ENCODE results near the gene FUT2.
"Not testable (repeated sequence)": the region's sequence is repeated elsewhere in the genome, so short reads cannot be mapped to it uniquely, and the experiment has no call there.

FUT2 gene

GRCh38 chr19:48696353-48697010 is 711 bp downstream of the FUT2 start:
- DNase-seq (ENCODE audit: insufficient read length, low spot score): no peak
- FAIRE-seq: no peak

- no peak for DNase-seq (ENCODE audit: insufficient read length, low spot score)
- no peak for FAIRE-seq
Observed at GRCh38 chr19:48698046-48698445, 2.3 kb downstream of the FUT2 start.

GRCh38 chr19:48702701-48703100 is 6.9 kb downstream of the FUT2 start:
- FAIRE-seq (no peak), DNase-seq (ENCODE audit: insufficient read length, low spot score) (no peak)

GRCh38 chr19:48703316-48703715 is 7.5 kb downstream of the FUT2 start:
- no peak for FAIRE-seq
- DNase-seq (ENCODE audit: insufficient read length, low spot score): no peak

GRCh38 chr19:48705431-48705830 is 9.7 kb downstream of the FUT2 start:
- FAIRE-seq (no peak), DNase-seq (ENCODE audit: insufficient read length, low spot score) (no peak)

- FAIRE-seq (no peak), DNase-seq (ENCODE audit: insufficient read length, low spot score) (no peak)
Observed at GRCh38 chr19:48708471-48708870, 12.7 kb downstream of the FUT2 start.

- FAIRE-seq: no peak
- DNase-seq (ENCODE audit: insufficient read length, low spot score): no peak
Observed at GRCh38 chr19:48711106-48711662, 15.4 kb downstream of the FUT2 start.

GRCh38 chr19:48713041-48713863 is 17.5 kb downstream of the FUT2 start:
- FAIRE-seq (no peak), DNase-seq (ENCODE audit: insufficient read length, low spot score) (no peak)

GRCh38 chr19:48713864-48714755 is 18.3 kb downstream of the FUT2 start:
- peak; percentile 99 for FAIRE-seq

GRCh38 chr19:48714759-48715675 is 19.2 kb downstream of the FUT2 start:
- DNase-seq (ENCODE audit: insufficient read length, low spot score): no peak
- peak; percentile 45 for FAIRE-seq

More at GRCh38 chr19:48713864-48714755, 18.3 kb downstream of the FUT2 start:
- peak; percentile 99 for DNase-seq (ENCODE audit: insufficient read length, low spot score)

GRCh38 chr19:48715681-48716171 is 20.0 kb downstream of the FUT2 start:
- DNase-seq (ENCODE audit: insufficient read length, low spot score) (no peak), FAIRE-seq (no peak)

GRCh38 chr19:48716562-48717291 is 21.0 kb downstream of the FUT2 start:
- no peak for FAIRE-seq
- DNase-seq (ENCODE audit: insufficient read length, low spot score): no peak

GRCh38 chr19:48718106-48718505 is 22.3 kb downstream of the FUT2 start:
- not testable (repeated sequence) for FAIRE-seq; DNase-seq (ENCODE audit: insufficient read length, low spot score)

- DNase-seq (ENCODE audit: insufficient read length, low spot score): no peak
- FAIRE-seq: no peak
Observed at GRCh38 chr19:48718711-48719231, 23.0 kb downstream of the FUT2 start.

- FAIRE-seq (no peak), DNase-seq (ENCODE audit: insufficient read length, low spot score) (no peak)
Observed at GRCh38 chr19:48719263-48720171, 23.7 kb downstream of the FUT2 start, which contains the start of gene MAMSTR. Gene MAMSTR (minus strand): TSS chr19:48719725. CDS start chr19:48719031, 694 bp downstream.

- no peak for FAIRE-seq
- DNase-seq (ENCODE audit: insufficient read length, low spot score): no peak
Observed at GRCh38 chr19:48720251-48720612, 24.5 kb downstream of the FUT2 start.

GRCh38 chr19:48720613-48721296 is 25.0 kb downstream of the FUT2 start:
- FAIRE-seq: peak; percentile 99

More at GRCh38 chr19:48720613-48721296, 25.0 kb downstream of the FUT2 start:
- DNase-seq (ENCODE audit: insufficient read length, low spot score): peak; percentile 96

Data from GM19239 (cell line).